GM12801 (cell line): Measurements from ENCODE around the gene SPDEF.

ENCODE experiments used
- TF ChIP-seq, protein P1 (sequence below): IDR thresholded peaks from one replicate; pipeline ENCODE4 v1.5.1; 2011; ENCODE audit warnings: control low read depth; ENCODE audit not compliant: insufficient read length; ENCODE audit errors: extremely low read depth

SPDEF gene

DNA sequence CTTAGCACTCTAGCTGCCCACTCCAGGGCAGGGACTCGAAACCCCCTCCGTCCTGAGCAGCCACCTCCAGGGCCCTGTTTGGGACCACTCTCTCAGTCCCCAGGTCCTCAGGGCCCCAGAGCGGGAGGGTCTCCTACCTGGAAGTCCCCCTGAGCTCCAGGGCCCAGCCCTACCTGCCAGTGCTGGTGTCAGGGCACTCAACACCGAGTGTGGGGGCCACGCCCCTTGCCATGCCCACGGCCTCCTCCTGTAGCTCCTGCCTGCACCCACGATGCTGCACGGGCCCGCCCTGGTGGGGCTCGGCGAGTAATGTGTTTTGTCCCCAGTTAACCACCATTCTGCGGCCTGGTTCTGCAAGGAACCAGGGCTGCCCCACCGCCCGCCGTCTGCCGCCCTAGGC lies 21.5 kb downstream of the SPDEF start:
- TF ChIP-seq, protein P1, sequence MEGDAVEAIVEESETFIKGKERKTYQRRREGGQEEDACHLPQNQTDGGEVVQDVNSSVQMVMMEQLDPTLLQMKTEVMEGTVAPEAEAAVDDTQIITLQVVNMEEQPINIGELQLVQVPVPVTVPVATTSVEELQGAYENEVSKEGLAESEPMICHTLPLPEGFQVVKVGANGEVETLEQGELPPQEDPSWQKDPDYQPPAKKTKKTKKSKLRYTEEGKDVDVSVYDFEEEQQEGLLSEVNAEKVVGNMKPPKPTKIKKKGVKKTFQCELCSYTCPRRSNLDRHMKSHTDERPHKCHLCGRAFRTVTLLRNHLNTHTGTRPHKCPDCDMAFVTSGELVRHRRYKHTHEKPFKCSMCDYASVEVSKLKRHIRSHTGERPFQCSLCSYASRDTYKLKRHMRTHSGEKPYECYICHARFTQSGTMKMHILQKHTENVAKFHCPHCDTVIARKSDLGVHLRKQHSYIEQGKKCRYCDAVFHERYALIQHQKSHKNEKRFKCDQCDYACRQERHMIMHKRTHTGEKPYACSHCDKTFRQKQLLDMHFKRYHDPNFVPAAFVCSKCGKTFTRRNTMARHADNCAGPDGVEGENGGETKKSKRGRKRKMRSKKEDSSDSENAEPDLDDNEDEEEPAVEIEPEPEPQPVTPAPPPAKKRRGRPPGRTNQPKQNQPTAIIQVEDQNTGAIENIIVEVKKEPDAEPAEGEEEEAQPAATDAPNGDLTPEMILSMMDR, result no peak

DNA sequence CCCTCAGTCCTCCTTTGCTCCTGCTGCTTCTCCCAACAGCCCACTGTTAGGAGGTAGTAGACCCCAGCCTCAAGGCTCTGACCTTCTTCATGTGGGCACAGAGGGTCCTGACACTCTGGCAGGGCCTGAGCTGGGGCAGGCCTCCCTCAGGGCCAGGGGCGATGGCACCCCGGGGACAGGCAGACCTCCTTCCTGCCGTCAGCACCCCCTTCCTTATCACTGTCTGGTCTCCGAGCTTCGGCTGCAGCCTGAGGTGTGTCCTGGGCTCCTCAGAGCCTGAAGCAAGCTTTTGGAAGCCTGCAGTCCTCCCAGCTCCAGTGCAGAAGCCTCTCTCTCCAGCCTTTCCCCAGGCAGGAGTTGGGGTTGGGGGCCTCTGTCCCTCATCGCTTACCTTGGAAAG lies 22.0 kb downstream of the SPDEF start:
- TF ChIP-seq, protein P1, result no peak

DNA sequence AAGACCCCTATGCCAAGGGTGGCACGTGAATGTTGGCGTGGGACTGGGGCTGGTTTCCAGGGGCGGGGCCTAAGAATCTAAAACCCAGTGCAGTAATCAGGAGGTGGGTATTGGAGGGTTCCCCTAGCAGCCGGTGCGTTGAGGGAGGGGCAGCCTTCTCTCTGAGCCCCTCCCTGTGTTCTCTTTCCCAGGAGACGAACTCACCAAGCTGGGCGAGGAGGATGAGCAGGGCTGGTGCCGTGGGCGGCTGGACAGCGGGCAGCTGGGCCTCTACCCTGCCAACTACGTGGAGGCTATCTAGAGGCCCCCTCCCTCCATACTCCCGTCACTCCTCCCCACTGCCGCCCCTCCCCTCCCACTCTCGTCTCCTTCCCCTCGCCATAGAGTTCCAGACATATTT lies 23.9 kb downstream of the SPDEF start:
- TF ChIP-seq, protein P1, result no peak

DNA sequence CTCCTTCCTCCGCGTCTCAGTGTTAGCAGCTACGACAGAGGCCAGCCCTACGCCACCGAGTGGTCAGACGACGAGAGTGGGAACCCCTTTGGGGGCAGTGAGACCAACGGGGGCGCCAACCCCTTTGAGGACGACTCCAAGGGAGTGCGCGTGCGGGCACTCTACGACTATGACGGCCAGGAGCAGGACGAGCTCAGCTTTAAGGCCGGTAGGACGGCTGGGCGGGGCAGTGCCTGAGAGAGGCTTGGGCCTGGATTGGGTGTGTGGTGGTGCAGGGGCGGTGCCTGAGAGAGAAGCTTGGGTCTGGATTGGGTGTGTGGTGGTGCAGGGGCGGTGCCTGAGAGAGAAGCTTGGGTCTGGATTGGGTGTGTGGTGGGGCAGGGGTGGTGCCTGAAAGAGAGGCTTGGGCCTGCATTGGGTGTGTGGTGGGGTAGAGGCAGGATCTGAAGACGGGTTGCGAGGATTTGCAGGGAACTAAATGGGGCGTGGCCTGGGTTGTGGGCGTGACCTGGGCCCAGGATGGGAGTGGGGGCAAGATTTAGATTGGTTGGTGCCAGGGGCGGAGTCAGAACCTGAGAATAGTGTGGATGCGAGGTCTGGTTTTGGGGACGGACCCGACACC lies 24.4 kb downstream of the SPDEF start:
- TF ChIP-seq, protein P1, result no peak

DNA sequence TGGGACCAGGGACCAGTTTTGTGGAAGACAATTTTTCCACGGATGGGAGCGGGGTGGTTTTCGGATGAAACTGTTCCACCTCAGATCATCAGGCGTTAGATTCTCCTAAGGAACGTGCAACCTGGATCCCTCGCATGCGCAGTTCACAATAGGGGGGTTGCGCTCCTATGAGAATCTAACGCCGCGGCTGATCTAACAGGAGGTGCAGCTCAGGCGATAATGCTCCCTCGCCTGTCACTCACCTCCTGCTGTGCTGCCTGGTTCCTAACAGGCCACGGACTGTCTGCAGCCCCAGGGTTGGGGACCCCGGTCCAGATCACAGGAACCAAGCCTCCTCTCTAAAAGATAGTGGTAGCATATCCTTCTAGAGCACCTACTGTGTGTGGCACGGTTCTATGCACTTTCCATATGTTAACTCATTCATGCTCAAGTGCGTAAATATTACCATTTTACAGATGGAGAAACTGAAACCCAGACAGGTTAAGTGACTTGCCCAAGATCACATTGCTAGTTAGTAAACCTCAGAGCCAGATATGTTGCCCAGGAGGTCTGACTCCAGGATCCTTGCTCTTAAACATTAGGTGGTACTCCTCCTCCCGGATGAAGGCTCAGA lies 25.3 kb downstream of the SPDEF start:
- TF ChIP-seq, protein P1, result no peak

DNA sequence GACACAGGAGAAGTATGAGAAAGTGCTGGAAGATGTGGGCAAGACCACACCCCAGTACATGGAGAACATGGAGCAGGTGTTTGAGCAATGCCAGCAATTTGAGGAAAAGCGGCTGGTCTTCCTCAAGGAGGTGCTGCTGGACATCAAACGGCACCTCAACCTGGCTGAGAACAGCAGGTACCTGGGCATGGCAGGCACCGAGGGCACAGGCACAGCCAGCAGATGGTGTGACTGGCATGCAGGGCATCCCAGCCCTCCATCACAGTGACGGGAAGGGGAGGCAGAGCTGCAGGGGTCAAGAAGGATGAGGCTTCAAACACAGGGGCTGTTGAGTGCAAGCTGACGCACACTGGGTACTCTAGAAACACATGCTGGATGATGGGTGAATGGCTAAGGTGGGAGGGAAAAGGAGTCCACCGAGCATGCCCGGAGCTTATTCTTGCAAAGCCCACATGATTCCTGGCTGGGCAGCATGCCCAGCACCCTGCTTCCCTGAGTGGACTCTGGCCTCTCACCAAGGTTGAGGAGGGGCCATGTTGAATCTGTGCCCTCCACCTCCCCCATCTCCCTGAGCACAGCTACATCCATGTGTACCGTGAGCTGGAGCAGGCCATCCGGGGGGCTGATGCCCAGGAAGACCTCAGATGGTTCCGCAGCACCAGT lies 26.3 kb downstream of the SPDEF start:
- TF ChIP-seq, protein P1, result no peak

DNA sequence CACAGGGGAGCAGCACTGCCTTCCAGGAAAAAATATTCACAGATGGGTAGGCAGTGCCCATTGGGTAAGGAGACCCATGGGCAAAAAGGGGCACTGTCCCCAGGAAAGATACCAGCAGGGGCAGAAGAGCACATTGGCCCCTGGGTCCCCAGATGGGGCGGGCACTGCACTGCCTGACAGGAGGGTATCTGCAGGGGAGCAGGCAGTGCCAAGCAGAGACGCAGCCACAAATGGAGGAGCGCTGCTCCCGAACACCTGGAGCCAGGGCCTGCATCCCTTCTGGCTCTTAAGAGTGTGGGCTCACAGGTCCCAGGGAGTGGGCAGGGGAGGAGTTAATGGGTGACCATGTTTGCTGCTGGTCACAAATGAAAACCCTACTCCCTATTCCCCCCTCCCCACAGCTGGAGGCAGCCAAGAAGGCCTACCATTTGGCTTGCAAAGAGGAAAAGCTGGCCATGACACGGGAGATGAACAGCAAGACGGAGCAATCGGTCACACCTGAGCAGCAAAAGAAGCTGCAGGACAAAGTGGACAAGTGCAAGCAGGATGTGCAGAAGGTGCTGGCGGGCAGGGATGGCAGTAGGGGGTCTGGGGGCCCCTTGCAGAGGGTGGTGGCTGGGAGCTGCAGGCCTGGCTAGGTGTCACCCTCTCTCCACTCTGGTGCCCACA lies 27.0 kb downstream of the SPDEF start:
- TF ChIP-seq, protein P1, result no peak
